Thyroid gland (tissue), 4 donors: ENCODE data around the gene TMEM11.

Experiments
- POLR2A ChIP-seq, 2 donors: fragments of 450-650 bp; IDR thresholded peaks; one replicate each; pipeline ENCODE4 v1.6.1; 2017; ENCODE audit warnings: antibody characterized with exemption in 2 of 2, mild to moderate bottlenecking in 2 of 2, moderate library complexity in 1 of 2
- TF ChIP-seq, protein P1 (sequence below), 6 experiments: fragments of 200-600 bp in 3 of 6; fragments of 450-650 bp in 3 of 6; sonication (generic) in 3 of 6; IDR thresholded peaks; one replicate each; pipeline ENCODE4 v1.5.1; 2016 to 2019; ENCODE audit warnings: antibody characterized with exemption in 6 of 6, mild to moderate bottlenecking in 2 of 6, inconsistent platforms in 1 of 6, moderate library complexity in 1 of 6

DNA sequence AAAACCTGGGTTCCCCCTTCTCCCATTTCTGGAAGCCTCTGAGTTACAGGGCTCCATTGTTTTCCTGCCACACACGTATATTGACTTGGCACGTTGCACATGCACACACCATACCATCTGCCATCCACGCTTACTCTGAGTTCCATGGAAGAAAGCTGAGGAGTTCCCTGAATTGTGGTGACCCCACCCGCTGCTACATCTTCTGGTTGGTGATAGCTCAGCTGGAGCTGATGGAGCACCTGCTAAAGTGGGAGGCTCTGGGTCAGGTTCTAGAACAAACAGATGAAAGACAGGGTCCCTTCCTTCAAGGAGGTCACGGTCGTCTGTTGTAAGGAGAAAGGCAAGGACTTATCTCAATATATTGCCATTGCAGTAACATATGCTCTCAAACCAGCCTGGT lies 41.1 kb downstream of the TMEM11 start:
- TF ChIP-seq, protein P1, sequence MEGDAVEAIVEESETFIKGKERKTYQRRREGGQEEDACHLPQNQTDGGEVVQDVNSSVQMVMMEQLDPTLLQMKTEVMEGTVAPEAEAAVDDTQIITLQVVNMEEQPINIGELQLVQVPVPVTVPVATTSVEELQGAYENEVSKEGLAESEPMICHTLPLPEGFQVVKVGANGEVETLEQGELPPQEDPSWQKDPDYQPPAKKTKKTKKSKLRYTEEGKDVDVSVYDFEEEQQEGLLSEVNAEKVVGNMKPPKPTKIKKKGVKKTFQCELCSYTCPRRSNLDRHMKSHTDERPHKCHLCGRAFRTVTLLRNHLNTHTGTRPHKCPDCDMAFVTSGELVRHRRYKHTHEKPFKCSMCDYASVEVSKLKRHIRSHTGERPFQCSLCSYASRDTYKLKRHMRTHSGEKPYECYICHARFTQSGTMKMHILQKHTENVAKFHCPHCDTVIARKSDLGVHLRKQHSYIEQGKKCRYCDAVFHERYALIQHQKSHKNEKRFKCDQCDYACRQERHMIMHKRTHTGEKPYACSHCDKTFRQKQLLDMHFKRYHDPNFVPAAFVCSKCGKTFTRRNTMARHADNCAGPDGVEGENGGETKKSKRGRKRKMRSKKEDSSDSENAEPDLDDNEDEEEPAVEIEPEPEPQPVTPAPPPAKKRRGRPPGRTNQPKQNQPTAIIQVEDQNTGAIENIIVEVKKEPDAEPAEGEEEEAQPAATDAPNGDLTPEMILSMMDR (IDR thresholded peaks at IDR 0.05), result no peak
- TF ChIP-seq POLR2A (IDR thresholded peaks at IDR 0.05), result no peak
